Measurements from ENCODE around the gene PTGDR2. TPM values are rescaled to one million over a fixed set of nuclear protein-coding genes. Genes with fewer than 3 reads are reported as not detected.

PTGDR2 gene
- total RNA-seq, 4 donors from 2014 or later: 0.37 to 2.2 (median 0.58) TPM

- peaks cover 0 to 13% (median 0%) of the 10 kb centered on the region in 3 donors for H3K4me1 ChIP-seq
- peaks cover 20% of the 10 kb centered on the region for H3K27me3 ChIP-seq
- H3K9me3 ChIP-seq: no peaks in the 10 kb centered on the region
- peaks cover 0 to 77% of the 10 kb centered on the region in 2 donors for H3K36me3 ChIP-seq
- TF ChIP-seq, protein P1, sequence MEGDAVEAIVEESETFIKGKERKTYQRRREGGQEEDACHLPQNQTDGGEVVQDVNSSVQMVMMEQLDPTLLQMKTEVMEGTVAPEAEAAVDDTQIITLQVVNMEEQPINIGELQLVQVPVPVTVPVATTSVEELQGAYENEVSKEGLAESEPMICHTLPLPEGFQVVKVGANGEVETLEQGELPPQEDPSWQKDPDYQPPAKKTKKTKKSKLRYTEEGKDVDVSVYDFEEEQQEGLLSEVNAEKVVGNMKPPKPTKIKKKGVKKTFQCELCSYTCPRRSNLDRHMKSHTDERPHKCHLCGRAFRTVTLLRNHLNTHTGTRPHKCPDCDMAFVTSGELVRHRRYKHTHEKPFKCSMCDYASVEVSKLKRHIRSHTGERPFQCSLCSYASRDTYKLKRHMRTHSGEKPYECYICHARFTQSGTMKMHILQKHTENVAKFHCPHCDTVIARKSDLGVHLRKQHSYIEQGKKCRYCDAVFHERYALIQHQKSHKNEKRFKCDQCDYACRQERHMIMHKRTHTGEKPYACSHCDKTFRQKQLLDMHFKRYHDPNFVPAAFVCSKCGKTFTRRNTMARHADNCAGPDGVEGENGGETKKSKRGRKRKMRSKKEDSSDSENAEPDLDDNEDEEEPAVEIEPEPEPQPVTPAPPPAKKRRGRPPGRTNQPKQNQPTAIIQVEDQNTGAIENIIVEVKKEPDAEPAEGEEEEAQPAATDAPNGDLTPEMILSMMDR (IDR thresholded peaks at IDR 0.05): no peak
- no peak for TF ChIP-seq POLR2A (IDR thresholded peaks at IDR 0.05)
- no peak for TF ChIP-seq POLR2AphosphoS5 (IDR thresholded peaks at IDR 0.05)
- no peak overlapping the region for H3K27ac ChIP-seq
- WGBS, 2 donors (ENCODE audit: low coverage in 1 of 2): 83 to 90% methylated on average over 3 to 11 of the region's 29 CpGs
- H3K4me3 ChIP-seq: no peak overlapping the region
- no peak for ATAC-seq
These were observed 5.9 kb downstream of the PTGDR2 start for GRCh38 chr11:60849641-60850520.

- H3K36me3 ChIP-seq: peaks cover 0 to 77% of the 10 kb centered on the region in 2 donors
- H3K27me3 ChIP-seq: peaks cover 12% of the 10 kb centered on the region
- H3K4me3 ChIP-seq: no peak overlapping the region
- H3K4me1 ChIP-seq: peaks cover 0 to 25% (median 6%) of the 10 kb centered on the region in 3 donors
- H3K27ac ChIP-seq: no peak overlapping the region
- no CpG with 5 or more reads among the region's 10 CpGs for WGBS, 2 donors (ENCODE audit: low coverage in 1 of 2)
- ATAC-seq: no peak
- TF ChIP-seq, protein P1 (IDR thresholded peaks at IDR 0.05): no peak
- TF ChIP-seq EP300 (IDR thresholded peaks at IDR 0.05): no peak
- TF ChIP-seq POLR2A (IDR thresholded peaks at IDR 0.05): no peak
- no peak for TF ChIP-seq POLR2AphosphoS5 (IDR thresholded peaks at IDR 0.05)
- H3K9me3 ChIP-seq: no peaks in the 10 kb centered on the region
These were observed 7.0 kb downstream of the PTGDR2 start for GRCh38 chr11:60848714-60849151.

DNA sequence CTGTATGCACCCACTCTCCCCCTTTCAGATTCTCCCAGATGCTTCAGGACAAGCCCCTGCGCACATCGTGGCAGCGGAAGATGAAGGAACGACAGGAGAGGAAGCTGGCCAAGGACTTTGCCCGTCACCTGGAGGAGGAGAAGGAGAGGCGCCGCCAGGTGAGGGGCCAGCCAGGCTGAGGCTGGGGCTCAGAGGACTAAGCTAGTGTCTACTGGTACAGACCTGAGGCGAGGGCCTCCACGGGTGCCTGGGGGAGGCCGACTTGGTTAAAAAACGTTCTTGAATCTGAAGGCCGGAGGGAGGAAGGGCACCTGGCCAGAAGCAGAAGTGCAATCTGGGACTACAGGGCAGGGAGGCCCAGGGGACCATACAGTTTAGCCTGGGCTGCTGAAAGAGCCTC lies 7.9 kb downstream of the PTGDR2 start:
- TF ChIP-seq, protein P1 (IDR thresholded peaks at IDR 0.05): no peak
- TF ChIP-seq POLR2A (IDR thresholded peaks at IDR 0.05): no peak
- no peak for TF ChIP-seq POLR2AphosphoS5 (IDR thresholded peaks at IDR 0.05)
- no peak for TF ChIP-seq EP300 (IDR thresholded peaks at IDR 0.05)
- Histone ChIP-seq H3K27ac (no peak overlapping the region), H3K4me1 (peaks cover 0 to 33% (median 12%) of the 10 kb centered on the region in 3 donors), H3K36me3 (peaks cover 0 to 71% of the 10 kb centered on the region in 2 donors), H3K4me3 (no peak overlapping the region), H3K9me3 (no peaks in the 10 kb centered on the region), H3K27me3 (peaks cover 6% of the 10 kb centered on the region)
- WGBS, 2 donors (ENCODE audit: low coverage in 1 of 2): 81 to 82% methylated on average over 4 to 6 of the region's 12 CpGs
- no peak for ATAC-seq

GRCh38 chr11:60847281-60847680 lies 8.5 kb downstream of the PTGDR2 start:
- no peak overlapping the region for H3K27ac ChIP-seq
- H3K36me3 ChIP-seq: peaks cover 0 to 64% of the 10 kb centered on the region in 2 donors
- ATAC-seq: no peak
- no CpG with 5 or more reads among the region's 13 CpGs for WGBS, 2 donors (ENCODE audit: low coverage in 1 of 2)
- H3K4me3 ChIP-seq: no peak overlapping the region
- peaks cover 0 to 34% (median 12%) of the 10 kb centered on the region in 3 donors for H3K4me1 ChIP-seq
- TF ChIP-seq EP300 (IDR thresholded peaks at IDR 0.05) (no peak), POLR2A (IDR thresholded peaks at IDR 0.05) (no peak), POLR2AphosphoS5 (IDR thresholded peaks at IDR 0.05) (no peak)
- TF ChIP-seq, protein P1 (IDR thresholded peaks at IDR 0.05): no peak
- no peaks in the 10 kb centered on the region for H3K9me3 ChIP-seq
- no peaks in the 10 kb centered on the region for H3K27me3 ChIP-seq

DNA sequence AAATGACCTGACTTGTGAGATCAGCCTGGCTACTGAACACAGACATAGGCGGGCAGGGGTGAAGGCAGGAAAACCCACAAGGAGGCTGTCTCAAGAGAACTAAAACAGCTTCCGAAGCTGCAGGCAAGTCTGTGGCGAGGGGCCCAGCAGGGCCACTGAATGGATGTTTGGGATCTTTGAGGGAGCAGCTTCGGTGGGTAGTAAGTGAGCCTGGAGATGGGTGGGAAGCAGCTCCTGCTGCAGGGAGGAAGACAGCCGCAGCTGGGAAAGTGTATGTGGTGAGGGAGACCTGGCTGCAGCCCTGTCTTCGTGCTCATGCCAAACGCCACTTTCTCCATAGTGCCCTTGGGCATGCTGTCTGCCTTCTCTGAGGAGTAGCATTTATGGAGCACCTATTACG lies 10.4 kb downstream of the PTGDR2 start:
- WGBS, 2 donors (ENCODE audit: low coverage in 1 of 2): 79 to 90% methylated on average over 3 to 8 of the region's 8 CpGs
- no peaks in the 10 kb centered on the region for H3K9me3 ChIP-seq
- H3K27me3 ChIP-seq: no peaks in the 10 kb centered on the region
- no peak overlapping the region for H3K27ac ChIP-seq
- H3K4me3 ChIP-seq: no peak overlapping the region
- peaks cover 0 to 46% (median 19%) of the 10 kb centered on the region in 3 donors for H3K4me1 ChIP-seq
- TF ChIP-seq, protein P1 (IDR thresholded peaks at IDR 0.05): no peak
- no peak for TF ChIP-seq POLR2AphosphoS5 (IDR thresholded peaks at IDR 0.05)
- no peak for TF ChIP-seq EP300 (IDR thresholded peaks at IDR 0.05)
- TF ChIP-seq POLR2A (IDR thresholded peaks at IDR 0.05): no peak
- no peak for ATAC-seq
- H3K36me3 ChIP-seq: peaks cover 0 to 45% of the 10 kb centered on the region in 2 donors

Measured in gastroesophageal sphincter (tissue), 4 donors.